Right cardiac atrium (tissue), 5 donors: Measurements from ENCODE around the gene DEFB132. TPM values are rescaled to one million over a fixed set of nuclear protein-coding genes. Genes with fewer than 3 reads are reported as not detected.

Experiments used
- ATAC-seq, 2 donors: fragments of 200-7000 bp; cut with Tn5 transposase; one replicate each; pipeline versions ENCODE4 v1.8.0 to v1.9.1; 2020; ENCODE audit warnings: moderate library complexity in 2 of 2, mild to moderate bottlenecking in 1 of 2
- DNase-seq, 3 donors: peaks; one replicate each; pipeline ENCODE4 v3.0.0-alpha.2; 2020
- H3K27ac ChIP-seq: one replicate; pipeline ENCODE4 v1.5.1; 2013; ENCODE audit warnings: mild to moderate bottlenecking, low read length, control low read depth, moderate library complexity
- H3K27me3 ChIP-seq: one replicate; pipeline ENCODE4 v1.6.1; 2013; ENCODE audit not compliant: control insufficient read depth, insufficient read depth
- H3K4me1 ChIP-seq: one replicate; pipeline ENCODE4 v1.6.1; 2013; ENCODE audit warnings: low read length; ENCODE audit not compliant: control insufficient read depth, insufficient read depth
- H3K4me3 ChIP-seq: one replicate; pipeline ENCODE4 v1.5.1; 2013; ENCODE audit warnings: low read length, control low read depth
- H3K9me3 ChIP-seq: one replicate; pipeline ENCODE4 v1.6.1; 2013; ENCODE audit warnings: low read length; ENCODE audit not compliant: control insufficient read depth
- WGBS: extraction: QIAGEN DNeasy Blood & Tissue Kit; methylation state at CpG from one replicate; pipeline ENCODE4 v1.1.7; 2013; 5-methylcytosine and 5-hydroxymethylcytosine counted together
- intact Hi-C, 4 donors: fragments of 100-400 bp; cut with DNase I; formaldehyde crosslinking; loops; one replicate each; pipeline versions ENCODE4 v1.11.0 to v1.14.0; 2022 to 2023
- polyA plus RNA-seq: library from polyadenylated mRNA; stranded (reverse); fragments of 200-250 nt; gene quantifications from one replicate; pipeline ENCODE4 v1.2.3, GENCODE V29; 2013
- total RNA-seq, 4 donors: library from RNA; stranded (reverse); fragmentation: NEBNext Ultra II Directional; extraction: Animal tissue kit (Norgen Biotek cat#: 25700); gene quantifications; one replicate each; pipeline ENCODE4 v1.2.1, GENCODE V29; 2021
- donor health status: healthy with polysubstance abuse.
- donor health status: DM: no; HTN: yes; CAD: no.
- donor health status: DM: no; HTN: no; CAD: no.
- donor health status: DM: no; HTN: yes; CAD: no; lungs with severe emphysema.
- donor health status: DM: yes; HTN: yes; CAD: no.

DEFB132 gene
- total and polyA plus RNA-seq, 5 donors, result not detected

GRCh38 chr20:263701-264100, 6.2 kb downstream of the DEFB132 start:
- Histone ChIP-seq H3K4me1 (no peaks in the 10 kb centered on the region), H3K9me3 (no peaks in the 10 kb centered on the region), H3K27ac (no peak overlapping the region), H3K27me3 (no peaks in the 10 kb centered on the region), H3K4me3 (no peak overlapping the region)
- no peak for DNase-seq
- intact Hi-C loops, result no loop called here
- 68% methylated on average over 13 of the region's 13 CpGs for WGBS
- ATAC-seq, result no peak

GRCh38 chr20:266596-267562, 9.4 kb downstream of the DEFB132 start:
- intact Hi-C loops, result no loop called here
- Histone ChIP-seq H3K4me1 (no peaks in the 10 kb centered on the region), H3K9me3 (no peaks in the 10 kb centered on the region), H3K27me3 (no peaks in the 10 kb centered on the region), H3K4me3 (peak overlapping the region; percentile 29), H3K27ac (no peak overlapping the region)
- DNase-seq (peak; percentile 88 to 95 (median 94)), ATAC-seq (peak; percentile 93)
- 7% methylated on average over 43 of the region's 43 CpGs for WGBS

DNA sequence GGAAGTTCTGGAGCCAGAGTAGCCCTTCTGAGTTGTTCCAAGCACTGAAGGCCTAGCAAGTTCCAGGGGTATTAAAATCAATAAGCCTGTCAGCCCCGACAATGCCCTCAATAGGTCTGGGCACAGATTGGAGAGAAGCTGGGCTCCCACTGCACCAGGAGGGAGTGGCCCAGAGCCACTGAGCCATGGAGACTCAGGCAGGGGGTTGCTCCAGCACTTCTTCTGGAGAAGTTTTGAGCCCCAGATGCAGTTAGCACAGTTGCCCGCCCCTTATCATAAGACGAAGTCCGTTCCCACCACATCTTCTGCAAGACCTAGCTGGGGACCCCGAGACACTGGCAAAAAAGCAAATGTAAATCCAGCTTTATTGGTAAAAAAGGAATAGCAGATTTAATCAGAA, 13.0 kb downstream of the DEFB132 start:
- H3K27me3 ChIP-seq, result no peaks in the 10 kb centered on the region
- H3K27ac ChIP-seq, result no peak overlapping the region
- DNase-seq (no peak), ATAC-seq (no peak)
- WGBS, result 91% methylated on average over 5 of the region's 5 CpGs
- H3K4me1 ChIP-seq, result no peaks in the 10 kb centered on the region
- intact Hi-C loops, result loop anchor here in 1 of 4 donors (10.0 kb wide), 1 partner anchor 54 kb away; the partner anchor contains the start of gene SOX12
- H3K4me3 ChIP-seq, result no peak overlapping the region
- H3K9me3 ChIP-seq, result no peaks in the 10 kb centered on the region

DNA sequence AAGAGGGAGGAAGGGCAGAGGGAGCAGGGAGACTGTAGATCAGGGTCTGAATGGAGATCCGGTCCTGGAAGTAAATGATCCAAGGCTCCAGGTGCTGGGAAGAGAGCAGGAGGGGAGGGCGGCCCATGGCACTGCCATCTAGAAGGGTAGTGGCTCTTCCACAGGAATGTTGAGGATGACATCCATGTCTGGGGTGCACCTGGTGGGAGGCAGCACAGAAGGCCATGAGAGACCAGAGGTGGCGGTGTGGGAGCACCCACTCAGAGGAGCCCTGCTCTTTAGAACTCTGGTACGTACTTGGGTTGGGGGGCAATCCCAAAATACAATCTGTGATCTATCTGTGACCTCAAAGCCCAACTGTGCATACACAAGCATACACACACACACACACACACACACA, 13.5 kb downstream of the DEFB132 start:
- DNase-seq (no peak), ATAC-seq (no peak)
- WGBS, result 94% methylated on average over 4 of the region's 4 CpGs
- intact Hi-C loops, result loop anchor here in 1 of 4 donors (10.0 kb wide), 1 partner anchor 54 kb away; the partner anchor contains the start of gene SOX12
- Histone ChIP-seq H3K27me3 (no peaks in the 10 kb centered on the region), H3K4me3 (no peak overlapping the region), H3K27ac (no peak overlapping the region), H3K4me1 (no peaks in the 10 kb centered on the region), H3K9me3 (no peaks in the 10 kb centered on the region)

DNA sequence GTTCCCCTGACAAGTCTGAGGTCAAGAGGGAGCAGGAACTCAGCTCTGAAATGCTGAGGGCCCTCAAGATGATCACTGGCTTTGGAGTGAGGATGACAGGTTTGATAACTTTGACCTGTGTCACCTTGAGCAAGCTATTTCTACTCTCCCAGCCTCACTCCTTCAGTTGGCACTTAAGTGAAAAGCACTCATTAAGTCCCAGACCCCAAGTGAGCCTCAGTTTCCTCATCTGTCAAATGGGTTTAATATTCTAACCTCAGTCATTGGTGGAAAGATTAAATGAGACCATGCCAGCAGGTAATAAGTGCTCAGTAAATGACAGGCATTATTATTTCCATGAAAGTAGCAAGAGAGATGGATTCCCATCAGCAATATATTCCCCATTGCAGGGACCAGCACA, 14.0 kb downstream of the DEFB132 start:
- intact Hi-C loops, result loop anchor here in 1 of 4 donors (10.0 kb wide), 1 partner anchor 53 kb away; the partner anchor contains the start of gene SOX12
- ATAC-seq, result no peak
- Histone ChIP-seq H3K27ac (no peak overlapping the region), H3K4me3 (no peak overlapping the region), H3K27me3 (no peaks in the 10 kb centered on the region), H3K9me3 (no peaks in the 10 kb centered on the region), H3K4me1 (no peaks in the 10 kb centered on the region)
- no peak for DNase-seq

DNA sequence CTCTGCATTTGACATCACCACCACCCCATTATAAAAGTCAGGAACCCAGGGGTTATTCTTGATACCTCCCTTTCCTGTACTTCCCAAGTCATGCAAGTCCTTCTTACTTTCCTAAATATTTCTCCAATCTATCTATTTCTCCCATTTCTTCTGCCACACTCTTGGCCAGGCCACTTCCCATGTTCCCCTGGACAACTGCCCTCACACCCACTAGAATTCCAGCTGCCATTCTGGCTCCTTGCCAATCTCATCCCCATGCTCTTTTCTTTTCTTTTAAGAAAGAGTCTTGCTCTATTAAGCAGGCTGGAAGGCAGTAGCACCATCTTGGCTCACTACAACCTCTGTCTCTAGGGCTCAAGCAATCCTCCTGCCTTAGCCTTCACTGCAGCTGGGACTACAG, 15.2 kb downstream of the DEFB132 start:
- no peaks in the 10 kb centered on the region for H3K4me1 ChIP-seq
- intact Hi-C loops, result loop anchor here in 1 of 4 donors (10.0 kb wide), 1 partner anchor 52 kb away; the partner anchor contains the start of gene SOX12

GRCh38 chr20:273884-274283, 16.4 kb downstream of the DEFB132 start:
- Histone ChIP-seq H3K27ac (no peak overlapping the region), H3K4me1 (no peaks in the 10 kb centered on the region), H3K27me3 (no peaks in the 10 kb centered on the region), H3K4me3 (no peak overlapping the region), H3K9me3 (no peaks in the 10 kb centered on the region)
- WGBS, result 61% methylated on average over 3 of the region's 3 CpGs
- ATAC-seq (no peak), DNase-seq (no peak)
- intact Hi-C loops, result loop anchor here in 1 of 4 donors (10.0 kb wide), 1 partner anchor 51 kb away; the partner anchor contains the start of gene SOX12

More for the DNA sequence above, 15.2 kb downstream of the DEFB132 start:
- Histone ChIP-seq H3K27me3 (no peaks in the 10 kb centered on the region), H3K9me3 (no peaks in the 10 kb centered on the region), H3K4me3 (no peak overlapping the region), H3K27ac (no peak overlapping the region)
- ATAC-seq (no peak), DNase-seq (no peak)

GRCh38 chr20:275791-276190, 18.3 kb downstream of the DEFB132 start:
- H3K4me1 ChIP-seq, result no peaks in the 10 kb centered on the region
- ATAC-seq (no peak), DNase-seq (no peak)
- intact Hi-C loops, result loop anchor here in 1 of 4 donors (10.0 kb wide), 1 partner anchor 49 kb away; the partner anchor contains the start of gene SOX12
- WGBS, result 95% methylated on average over 7 of the region's 7 CpGs
- no peak overlapping the region for H3K27ac ChIP-seq
- H3K9me3 ChIP-seq, result no peaks in the 10 kb centered on the region
- no peaks in the 10 kb centered on the region for H3K27me3 ChIP-seq
- H3K4me3 ChIP-seq, result no peak overlapping the region

- H3K27me3 ChIP-seq, result no peaks in the 10 kb centered on the region
- no peak for ATAC-seq
- no peak for DNase-seq
- H3K27ac ChIP-seq, result no peak overlapping the region
- WGBS, result 93% methylated on average over 12 of the region's 12 CpGs
- intact Hi-C loops, result loop anchor here in 1 of 4 donors (10.0 kb wide), 1 partner anchor 48 kb away; the partner anchor contains the start of gene SOX12
- no peaks in the 10 kb centered on the region for H3K4me1 ChIP-seq
- H3K4me3 ChIP-seq, result no peak overlapping the region
- H3K9me3 ChIP-seq, result no peaks in the 10 kb centered on the region
Measured at GRCh38 chr20:276620-277495, 19.3 kb downstream of the DEFB132 start.

DNA sequence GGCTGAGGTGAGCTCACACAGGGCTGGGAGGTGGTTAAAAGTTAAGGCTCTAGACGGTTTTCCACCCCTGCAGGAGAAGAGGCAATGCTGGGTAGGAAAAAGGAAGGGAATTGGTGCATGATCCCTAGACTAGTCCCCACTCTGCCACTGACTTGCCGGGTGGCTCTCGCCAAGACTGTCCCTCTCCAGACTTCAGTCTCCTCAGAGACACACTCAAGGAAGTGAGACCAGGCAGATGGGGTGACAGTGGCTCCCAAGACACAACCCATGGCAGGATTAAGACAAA, 19.9 kb downstream of the DEFB132 start:
- DNase-seq, result no peak
- no peak for ATAC-seq
- Histone ChIP-seq H3K27ac (no peak overlapping the region), H3K4me3 (no peak overlapping the region), H3K4me1 (no peaks in the 10 kb centered on the region), H3K9me3 (no peaks in the 10 kb centered on the region), H3K27me3 (no peaks in the 10 kb centered on the region)
- intact Hi-C loops, result loop anchor here in 1 of 4 donors (10.0 kb wide), 1 partner anchor 47 kb away; the partner anchor contains the start of gene SOX12
- WGBS, result 24% methylated on average over 3 of the region's 3 CpGs
